HG03378 (cell line): ENCODE data around the gene KASH5.
A peak's percentile ranks its signal among the peaks of the same experiment; 100 is the strongest.
"Not testable (repeated sequence)": the region's sequence is repeated elsewhere in the genome, so short reads cannot be mapped to it uniquely, and the experiment has no call there.

Experiments
- ATAC-seq: cut with Tn5 transposase; IDR thresholded peaks from one replicate; pipeline ENCODE4 v1.9.1; 2021; ENCODE audit warnings: mild to moderate bottlenecking, moderate library complexity; ENCODE audit not compliant: unreplicated experiment

KASH5 gene

DNA sequence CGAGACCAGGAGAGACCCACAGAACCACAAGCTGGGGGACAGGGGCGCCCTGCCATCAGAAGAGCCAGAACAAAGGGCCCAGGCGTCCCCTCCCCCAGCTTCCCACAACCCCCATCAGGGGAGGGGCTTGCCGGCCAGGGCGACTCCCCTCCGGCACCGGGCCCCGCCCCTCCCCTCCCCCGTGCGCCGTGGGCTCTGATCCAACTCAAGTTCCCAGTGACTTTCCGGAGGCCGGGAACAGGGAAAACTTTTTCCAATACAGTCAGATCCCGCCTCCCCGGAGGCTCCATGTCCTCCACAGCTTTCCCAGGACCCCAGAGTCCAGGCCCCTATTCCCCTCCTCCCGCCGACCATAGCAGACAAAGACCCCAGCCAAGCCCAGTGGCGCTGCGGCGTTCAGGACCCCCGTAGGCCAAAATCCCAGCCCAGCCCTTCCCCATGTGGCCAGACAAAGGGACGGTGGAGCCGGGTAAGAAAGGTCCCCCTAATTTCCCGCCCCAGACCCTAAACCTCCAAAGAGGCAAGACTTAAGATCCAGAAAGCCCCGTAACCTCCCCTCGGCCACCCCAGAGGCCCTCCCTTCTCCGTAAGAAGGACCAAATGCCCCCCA lies 26.5 kb upstream of the KASH5 start:
- ATAC-seq, result no peak

DNA sequence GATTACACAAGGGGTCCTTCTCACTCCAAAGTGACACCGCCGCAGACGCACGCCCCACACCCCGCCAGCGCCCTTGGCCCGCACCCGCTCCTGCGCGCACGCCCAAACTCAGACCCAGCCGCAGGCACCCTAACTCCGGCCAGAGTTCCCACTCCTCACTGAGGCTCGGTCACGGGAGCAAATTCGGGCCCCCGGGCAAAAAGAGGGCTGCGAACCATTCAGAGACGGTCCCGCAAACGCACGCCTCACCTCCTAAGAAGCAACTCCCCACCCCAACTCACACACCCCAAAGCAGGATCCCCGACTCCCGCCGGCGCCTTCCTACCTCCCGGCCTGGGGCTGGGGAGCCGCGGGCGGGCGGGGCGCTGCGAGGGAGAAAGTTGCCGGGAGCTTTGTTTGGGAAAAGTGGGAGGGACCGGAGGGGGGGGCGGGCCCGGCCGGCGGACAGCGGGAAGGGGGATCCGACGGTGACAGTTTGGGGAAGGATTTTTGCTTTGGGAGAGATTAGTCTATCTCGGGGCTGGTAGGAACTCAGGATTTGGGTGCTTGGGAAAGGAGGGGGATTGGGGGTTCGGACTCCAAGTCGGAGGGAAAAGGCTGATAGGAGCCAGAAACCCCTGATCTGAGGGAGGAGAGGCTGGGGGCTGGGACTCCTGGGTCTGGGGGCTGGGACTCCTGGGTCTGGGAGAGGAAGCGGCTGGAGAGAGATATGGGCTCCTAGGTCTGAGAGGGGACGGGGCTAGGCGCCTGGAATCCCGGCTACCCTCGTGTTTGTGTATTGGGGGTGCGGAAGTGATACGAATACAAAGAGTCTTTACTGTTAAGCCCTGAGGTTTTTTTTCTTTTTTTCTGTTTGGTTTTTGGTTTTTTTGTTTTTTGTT lies 25.8 kb upstream of the KASH5 start, which contains the start of gene TEAD2:
Gene TEAD2, minus strand, starts transcription at position 369 of the 881 bp plus-strand sequence. CDS start 2,341 bp downstream, outside the sequence.
- no peak for ATAC-seq

DNA sequence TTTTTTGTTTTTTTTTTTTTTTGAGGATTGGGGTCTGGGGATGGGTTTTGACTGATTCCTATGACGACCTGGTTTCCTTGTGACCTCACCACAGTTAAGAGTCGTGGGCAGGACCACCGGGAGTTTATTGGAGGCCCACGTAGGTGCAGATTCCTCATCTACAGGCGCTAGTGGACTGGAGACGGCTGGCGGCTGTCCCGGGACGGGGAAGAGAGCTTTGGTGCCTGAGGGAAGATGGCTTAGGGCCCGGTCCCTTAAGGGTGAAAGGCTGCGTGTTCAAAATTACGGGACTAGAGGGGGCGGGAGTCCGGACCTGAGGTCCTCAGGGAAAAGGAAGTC lies 25.2 kb upstream of the KASH5 start:
- no peak for ATAC-seq

DNA sequence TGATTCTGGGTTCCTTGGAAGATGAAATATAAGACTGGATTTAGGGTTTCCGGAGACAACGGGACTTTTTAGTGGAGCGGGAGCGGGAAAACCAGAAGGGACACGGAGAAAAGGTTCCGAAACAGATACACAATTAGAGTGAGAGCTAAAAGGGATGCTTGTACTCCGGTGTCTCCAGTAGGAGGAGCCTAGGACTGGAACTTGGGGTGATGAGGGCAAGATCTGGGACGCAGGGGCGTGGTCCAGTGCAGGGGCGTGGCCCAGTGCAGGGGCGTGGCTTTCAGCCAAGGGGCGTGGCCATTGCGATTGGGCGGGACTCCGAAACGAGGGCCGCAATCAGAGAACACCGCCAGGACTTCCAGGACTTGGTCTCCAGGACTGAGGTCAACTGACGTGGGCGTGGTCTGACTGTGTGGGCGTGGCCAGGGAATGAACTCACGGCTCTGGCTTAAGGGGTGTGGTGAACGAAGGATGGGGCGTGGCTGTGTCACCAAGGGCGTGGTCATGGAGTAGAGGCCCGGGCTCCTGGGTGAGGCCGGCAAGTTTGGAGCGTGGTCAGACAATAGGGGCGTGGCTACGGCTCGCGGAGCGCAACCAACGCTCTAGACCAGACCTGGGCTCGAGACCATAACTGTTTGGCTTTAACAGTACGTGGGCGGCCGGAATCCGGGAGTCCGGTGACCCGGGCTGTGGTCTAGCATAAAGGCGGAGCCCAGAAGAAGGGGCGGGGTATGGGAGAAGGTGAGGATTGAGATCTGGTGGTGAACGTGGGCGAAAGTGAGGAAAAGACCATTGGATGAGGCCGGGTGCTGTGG lies 24.6 kb upstream of the KASH5 start, which contains the start of gene DKKL1:
Gene DKKL1, plus strand, starts transcription at position 610 of the 815 bp plus-strand sequence. Its CDS starts 122 bp downstream, at position 732.
- no peak for ATAC-seq

DNA sequence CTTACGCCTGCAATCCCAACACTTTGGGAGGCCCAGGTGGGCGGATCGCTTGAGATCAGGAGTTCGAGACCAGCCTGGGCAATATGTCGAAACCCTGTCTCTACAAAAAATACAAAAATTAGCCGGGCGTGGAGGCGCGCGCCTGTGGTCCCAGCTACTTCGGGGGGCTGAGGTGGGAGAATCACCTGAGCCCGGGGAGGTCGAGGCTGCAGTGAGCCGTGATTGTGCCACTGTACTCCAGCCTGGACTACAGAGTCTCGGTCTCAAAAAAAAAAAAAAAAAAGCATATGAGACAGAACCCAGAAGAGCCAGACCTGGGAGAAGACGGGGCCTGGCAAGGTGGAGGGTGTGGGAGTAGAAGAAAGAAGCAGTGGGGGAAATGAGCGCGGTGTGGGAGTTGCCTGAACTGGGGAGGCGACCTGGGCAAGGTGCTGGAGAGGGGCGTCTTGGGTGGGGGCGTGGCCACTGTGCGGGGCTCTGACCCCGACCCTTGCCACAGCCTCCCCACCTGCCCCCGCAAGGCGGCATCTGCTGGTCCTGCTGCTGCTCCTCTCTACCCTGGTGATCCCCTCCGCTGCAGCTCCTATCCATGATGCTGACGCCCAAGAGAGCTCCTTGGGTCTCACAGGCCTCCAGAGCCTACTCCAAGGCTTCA lies 23.8 kb upstream of the KASH5 start:
- no peak for ATAC-seq

DNA sequence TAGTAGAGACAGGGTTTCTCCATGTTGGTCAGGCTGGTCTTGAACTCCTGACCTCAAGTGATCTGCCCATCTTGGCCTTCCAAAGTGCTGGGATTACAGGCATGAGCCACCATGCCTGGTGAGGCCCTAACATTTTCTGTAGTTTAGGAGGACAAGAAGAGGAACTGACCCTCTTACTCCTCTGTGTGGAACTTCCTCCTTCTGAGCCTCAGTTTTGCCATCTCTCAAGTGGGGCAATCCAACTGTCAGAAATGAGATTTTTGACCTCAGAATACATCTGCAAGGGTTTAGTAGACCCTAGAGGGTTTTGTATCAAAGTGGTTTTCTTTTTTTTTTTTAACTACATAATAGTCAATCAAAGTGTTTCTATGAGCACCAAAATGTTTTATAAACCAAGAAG lies 21.9 kb upstream of the KASH5 start:
- no peak for ATAC-seq

DNA sequence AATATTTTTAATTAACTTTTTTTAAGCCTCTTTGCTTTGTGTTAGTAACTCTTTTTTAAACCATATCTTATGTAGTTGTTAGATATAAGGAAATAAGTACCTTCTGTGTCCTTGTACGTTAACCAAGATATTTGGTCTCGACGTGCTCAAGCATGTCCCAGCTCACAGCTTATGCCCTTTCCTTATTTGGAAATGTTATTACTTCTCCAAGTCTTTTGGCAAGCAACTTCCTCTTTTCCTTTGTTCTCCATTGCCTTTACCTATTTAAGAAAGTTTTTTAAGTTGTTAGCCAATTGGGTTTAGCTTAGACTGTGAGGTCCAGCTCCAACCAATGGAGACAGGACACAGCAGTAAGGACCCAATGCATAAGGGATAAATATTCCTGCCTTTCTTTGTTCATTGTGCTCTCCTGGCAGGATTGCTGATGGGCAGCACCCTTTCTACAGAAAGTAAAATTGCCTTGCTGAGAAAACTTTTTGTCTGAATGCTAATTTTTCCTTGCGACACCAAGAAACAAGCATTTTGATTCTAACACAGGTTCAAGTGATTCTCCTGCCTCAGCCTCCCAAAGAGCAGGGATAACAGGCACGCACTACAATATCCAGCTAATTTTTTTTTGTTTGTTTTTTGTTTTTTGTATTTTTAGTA lies 19.2 kb upstream of the KASH5 start:
- ATAC-seq, result no peak

DNA sequence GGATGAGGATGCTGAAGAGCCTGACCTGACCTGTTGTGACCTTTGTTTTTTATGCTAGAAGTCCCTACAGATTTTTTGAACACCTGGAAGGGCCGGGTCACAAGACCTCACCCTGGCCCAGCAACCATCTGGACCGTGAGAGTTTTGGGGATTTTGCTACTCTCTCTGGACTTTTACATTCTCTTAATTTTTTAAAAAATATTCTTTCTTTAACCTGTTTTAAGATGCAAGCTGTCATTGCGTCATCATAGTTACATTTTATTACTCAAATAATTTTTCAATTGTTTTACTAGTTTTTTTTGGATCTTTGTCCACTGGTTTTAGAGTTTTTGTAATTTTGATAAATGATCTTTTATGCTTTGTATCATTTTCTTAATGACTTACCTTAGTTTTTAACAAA lies 16.9 kb upstream of the KASH5 start:
- ATAC-seq, result no peak

DNA sequence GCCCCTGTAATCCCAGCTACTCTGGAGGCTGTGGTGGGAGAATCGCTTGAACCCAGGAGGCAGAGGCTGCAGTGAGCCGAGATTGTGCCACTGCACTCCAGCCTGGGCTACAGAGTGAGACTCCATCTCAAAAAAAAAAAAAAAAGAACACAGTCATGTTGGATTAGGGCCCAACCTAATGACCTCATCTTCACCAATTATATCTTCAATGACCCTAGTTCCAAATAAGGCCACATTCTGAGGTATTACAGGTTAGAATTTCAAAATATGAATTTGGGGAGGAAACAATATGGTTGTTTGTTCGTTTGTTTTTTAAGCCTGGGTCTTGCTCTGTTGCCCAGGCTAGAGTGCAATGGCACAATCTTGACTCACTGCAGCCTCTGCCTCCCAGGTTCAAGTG lies 14.9 kb upstream of the KASH5 start:
- ATAC-seq, result not testable (repeated sequence)

DNA sequence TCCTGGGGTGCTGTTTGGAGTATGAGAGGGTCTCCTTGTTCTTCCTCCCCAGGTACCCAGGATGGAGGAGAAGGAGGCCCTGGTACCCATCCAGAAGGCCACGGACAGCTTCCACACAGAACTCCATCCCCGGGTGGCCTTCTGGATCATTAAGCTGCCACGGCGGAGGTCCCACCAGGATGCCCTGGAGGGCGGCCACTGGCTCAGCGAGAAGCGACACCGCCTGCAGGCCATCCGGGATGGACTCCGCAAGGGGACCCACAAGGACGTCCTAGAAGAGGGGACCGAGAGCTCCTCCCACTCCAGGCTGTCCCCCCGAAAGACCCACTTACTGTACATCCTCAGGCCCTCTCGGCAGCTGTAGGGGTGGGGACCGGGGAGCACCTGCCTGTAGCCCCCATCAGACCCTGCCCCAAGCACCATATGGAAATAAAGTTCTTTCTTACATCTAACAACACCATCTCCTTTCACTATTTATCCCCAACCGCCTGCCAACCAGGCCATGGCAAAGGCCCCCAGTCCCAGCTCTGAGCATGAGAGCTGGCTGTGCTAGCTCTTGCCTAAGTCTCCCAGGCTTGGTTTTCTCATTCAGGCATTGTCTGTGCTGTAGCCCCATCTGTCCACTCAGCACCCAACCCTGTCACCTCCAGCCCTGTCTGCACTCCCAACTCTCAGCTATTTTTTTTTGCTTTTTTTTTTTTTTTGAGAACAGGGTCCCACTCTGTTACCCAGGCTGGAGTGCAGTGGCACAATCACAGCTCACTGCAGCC lies 13.2 kb upstream of the KASH5 start:
- no peak for ATAC-seq

DNA sequence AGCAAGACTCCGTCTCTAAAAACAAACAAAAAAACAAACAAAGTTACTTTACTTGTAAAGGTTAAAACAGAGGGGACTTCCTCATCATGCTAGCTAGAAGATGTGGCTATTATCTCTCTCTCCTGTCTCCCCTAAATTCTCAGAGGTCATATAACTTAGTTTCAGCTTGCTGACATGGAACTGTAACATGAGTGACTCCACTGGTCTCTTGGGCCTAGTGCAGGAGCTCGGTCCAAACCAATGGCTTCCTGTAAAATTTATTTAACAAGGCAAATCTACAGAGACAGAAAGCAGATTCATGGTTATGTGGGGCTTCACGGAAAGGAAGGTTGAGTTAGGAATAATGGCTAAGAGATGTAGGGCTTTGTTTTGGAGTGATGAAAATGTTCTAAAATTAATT lies 9.5 kb upstream of the KASH5 start:
- no peak for ATAC-seq

DNA sequence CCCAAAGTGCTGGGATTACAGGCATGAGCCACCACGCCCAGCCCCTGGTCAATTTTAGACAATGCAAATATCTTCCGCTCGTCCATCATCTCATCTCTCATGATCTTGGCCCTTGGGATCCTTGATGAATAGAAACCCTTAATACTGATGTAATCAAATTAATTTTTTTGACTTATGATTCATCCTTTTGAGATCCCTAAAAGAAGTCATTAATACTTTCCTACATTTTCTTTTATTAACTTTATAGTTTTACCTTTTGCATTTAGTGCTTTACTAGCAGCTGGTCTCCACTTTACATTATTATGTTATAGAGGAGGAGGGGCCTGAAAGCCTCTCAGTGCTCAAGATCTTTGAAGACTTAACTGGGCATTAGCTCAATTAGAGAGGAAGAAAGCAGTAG lies 7.7 kb upstream of the KASH5 start:
- ATAC-seq, result no peak

DNA sequence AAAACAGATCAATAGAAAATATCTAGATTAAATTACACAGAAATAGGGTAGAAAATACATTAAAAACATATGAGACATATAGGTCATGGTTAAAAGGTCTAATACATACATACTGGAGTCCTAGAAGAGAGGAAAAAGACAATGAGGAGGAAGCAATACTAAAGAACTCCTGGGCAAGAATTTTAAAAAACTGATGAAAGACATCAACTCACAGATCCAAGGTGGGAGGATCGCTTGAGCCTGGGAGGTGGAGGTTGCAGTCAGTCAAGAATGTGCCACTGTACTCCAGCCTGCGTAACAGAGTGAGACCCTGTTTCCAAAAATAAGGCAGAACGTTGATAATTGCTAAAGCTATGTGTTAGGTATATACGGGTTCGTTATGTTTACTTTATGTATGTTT lies 5.4 kb upstream of the KASH5 start:
- no peak for ATAC-seq

DNA sequence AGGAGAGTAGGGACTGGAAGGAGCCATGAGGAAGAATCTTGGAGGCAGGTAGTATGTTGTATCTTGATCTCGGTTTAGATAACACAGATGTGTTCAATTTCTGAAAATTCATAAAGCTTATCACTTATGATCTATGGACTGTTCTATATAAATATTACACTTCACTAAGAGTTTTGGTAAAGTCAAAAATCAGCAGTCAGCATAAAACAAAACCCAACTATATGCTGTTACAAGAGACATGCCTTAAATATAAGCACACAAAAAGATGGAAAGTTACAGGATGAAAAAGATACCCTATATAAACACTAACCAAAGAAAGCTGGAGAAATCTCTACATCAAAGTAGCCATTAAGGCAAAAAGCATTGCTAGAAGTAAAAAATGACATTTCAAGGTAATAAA lies 4.5 kb upstream of the KASH5 start:
- no peak for ATAC-seq

DNA sequence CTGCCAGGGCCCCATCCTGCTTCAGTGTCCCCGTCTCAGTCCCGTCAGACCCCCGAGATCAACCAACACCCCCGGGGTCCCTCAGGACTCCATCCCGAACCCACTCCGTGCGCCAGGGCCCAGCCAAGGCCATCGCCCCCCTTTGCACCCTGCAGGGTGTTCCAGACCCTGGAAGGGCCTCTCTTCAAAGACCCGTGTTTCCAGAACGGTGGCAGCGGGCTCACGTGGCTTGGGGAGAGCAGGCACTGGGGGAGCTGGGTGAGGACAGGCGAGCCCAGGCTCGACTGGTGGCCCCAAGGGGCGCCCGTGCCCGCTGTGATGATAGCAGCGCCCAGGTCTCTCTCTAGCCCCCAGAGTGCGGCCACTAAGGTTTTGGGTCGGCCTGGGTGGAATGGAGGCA lies 1.4 kb downstream of the KASH5 start:
- ATAC-seq, result no peak

DNA sequence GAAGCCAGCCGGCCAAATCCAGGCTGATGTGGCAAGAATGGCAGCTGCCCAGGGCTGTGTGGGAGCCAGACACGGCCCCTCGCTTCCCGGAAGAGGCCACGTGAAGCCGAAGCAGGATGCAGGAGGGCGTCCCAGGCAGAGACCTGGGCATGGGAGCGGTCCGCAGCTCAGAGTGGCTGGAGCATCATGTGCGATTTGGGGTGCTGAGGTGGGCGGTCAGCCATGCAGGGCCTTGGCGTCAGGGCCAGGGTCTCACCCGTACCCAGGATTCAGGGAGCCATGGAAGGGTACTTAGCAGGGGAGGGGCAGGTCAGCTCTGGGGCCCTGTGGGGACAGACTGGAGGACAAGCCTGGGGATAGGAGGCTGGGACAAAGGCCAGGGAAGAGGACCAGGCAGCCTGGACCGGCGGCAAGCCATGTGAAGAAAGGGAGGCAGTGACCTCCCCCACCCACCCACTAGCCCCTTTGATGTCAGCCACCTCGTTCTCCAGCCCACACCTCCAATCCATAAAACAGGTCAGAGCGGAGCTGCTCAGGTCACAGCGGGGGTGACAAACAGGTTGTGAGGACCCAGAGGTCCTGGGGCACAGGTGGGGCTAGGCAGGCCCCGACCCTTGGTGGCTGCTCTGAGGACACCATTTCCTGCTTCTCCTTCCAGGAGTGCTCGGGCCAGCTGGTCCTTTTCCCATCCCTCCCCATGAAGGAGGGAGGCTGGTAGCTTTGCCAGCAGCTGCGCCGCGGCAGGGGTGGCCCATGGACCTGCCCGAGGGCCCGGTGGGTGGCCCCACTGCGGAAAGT lies 2.3 kb downstream of the KASH5 start:
- no peak for ATAC-seq

DNA sequence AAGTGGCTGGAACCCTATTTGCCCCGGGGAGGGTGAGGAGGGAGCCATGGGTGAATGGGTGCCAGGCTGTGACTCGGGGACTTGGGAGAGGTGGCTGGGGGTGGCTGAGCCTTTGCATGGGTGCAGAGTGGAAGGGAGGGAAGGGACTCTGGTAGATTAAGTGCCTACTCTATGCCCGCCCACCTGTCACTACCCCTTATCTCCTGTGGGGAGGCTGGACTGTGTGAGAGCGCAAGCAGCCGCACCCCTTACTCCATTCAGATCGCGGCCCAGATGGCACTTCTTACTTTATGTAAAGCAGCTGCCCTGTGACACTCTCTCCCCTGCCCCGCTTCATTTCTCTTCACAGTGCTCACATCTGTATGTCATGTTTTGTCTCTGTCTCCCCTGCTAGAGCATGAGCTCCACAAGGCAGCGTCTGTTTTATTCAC lies 2.9 kb downstream of the KASH5 start:
- no peak for ATAC-seq

DNA sequence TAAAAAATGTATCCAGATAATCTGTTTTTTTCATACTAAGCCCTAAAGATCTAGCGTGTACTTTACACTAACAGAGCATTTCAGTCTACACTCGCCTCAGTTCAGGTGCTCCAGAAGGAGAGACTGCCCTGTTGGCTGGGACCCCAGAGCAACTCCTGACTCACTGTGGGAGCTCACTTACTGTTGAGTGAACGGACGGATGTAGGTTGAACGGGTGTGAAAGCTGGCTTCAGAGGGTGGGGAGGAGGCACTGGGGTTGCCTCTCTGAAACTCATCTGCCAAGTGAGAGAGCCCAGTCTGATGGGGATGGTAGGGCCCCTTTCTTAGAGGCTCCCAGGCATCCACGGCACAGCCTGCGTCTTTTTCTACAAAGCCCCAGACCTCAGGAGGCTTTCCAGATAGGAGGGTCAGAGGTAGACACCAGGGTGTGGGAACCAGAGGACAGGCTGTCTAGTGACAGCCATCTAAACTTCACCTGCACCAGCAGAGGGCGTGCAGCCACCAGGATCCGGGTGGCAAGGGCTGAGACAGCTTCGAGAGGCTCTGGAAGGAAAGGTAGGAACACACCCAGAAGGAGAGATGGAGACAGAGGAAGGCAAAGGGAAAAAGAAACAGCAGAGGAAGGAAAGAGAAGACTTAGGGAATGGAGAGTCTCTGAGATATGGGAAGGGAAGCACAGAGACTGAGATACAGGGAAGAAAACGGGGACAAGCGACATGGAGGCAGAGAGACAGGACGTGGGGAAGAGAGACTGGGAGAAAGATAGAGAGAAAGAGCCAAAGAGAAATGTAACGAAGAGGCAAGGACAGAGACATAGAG lies 3.7 kb downstream of the KASH5 start:
- ATAC-seq, result peak; percentile 51
